GM12878 (cell line): ENCODE results near the gene TNFSF12. TPM values are rescaled to one million over a fixed set of nuclear protein-coding genes. Genes with fewer than 3 reads are reported as not detected.

Experiments used
- CEBPB ChIP-seq, 2 experiments: fragments of 150-350 bp in 1 of 2; IDR thresholded peaks; 2 replicates each; pipeline ENCODE4 v1.6.1; 2012 to 2014; ENCODE audit warnings: low read depth in 2 of 2, low read length in 2 of 2, borderline replicate concordance in 1 of 2, inconsistent platforms in 1 of 2
- CHD1 ChIP-seq: IDR thresholded peaks from 2 replicates; pipeline ENCODE4 v1.6.1; 2012; ENCODE audit warnings: low read depth, low read length, improper control_type of control experiment
- EED ChIP-seq: sonication (generic); IDR thresholded peaks from 2 replicates; pipeline ENCODE4 v1.6.1; 2016; ENCODE audit warnings: antibody characterized with exemption, low read depth
- EGR1 ChIP-seq, 2 experiments: IDR thresholded peaks; 1 replicate in 1 of 2; 2 replicates in 1 of 2; pipeline ENCODE4 v1.6.1; 2011 to 2012; ENCODE audit warnings: low read depth in 2 of 2, low read length in 2 of 2, borderline replicate concordance in 1 of 2, mild to moderate bottlenecking in 1 of 2, moderate library complexity in 1 of 2
- ESRRA ChIP-seq: IDR thresholded peaks from 2 replicates; pipeline ENCODE4 v1.6.1; 2012; ENCODE audit warnings: mild to moderate bottlenecking, low read length, improper control_type of control experiment
- GATAD2B ChIP-seq: fragments of 450-650 bp; conservative IDR thresholded peaks from 2 replicates; pipeline ENCODE4 v1.6.1; 2017; ENCODE audit warnings: low read depth, mild to moderate bottlenecking, moderate library complexity
- HCFC1 ChIP-seq: fragments of 150-350 bp; IDR thresholded peaks from 2 replicates; pipeline ENCODE4 v1.6.1; 2014; ENCODE audit warnings: low read length
- HDGF ChIP-seq: fragments of 450-650 bp; IDR thresholded peaks from 2 replicates; pipeline ENCODE4 v1.6.1; 2016; ENCODE audit warnings: antibody characterized with exemption
- IRF4 ChIP-seq: IDR thresholded peaks from 2 replicates; pipeline ENCODE4 v1.6.1; 2011; ENCODE audit warnings: low read depth, low read length
- KDM1A ChIP-seq: fragments of 200-600 bp; sonication (generic); IDR thresholded peaks from 2 replicates; pipeline ENCODE4 v1.6.1; 2016; ENCODE audit warnings: borderline replicate concordance
- MYC ChIP-seq: IDR thresholded peaks from 2 replicates; pipeline ENCODE4 v1.6.1; 2011; ENCODE audit warnings: mild to moderate bottlenecking, low read length, moderate library complexity, inconsistent platforms; ENCODE audit not compliant: insufficient read depth, insufficient replicate concordance, insufficient read length, severe bottlenecking
- POLR2A ChIP-seq: IDR thresholded peaks from 2 replicates; pipeline ENCODE4 v1.6.1; 2011; ENCODE audit warnings: low read depth, mild to moderate bottlenecking, low read length
- POU2F2 ChIP-seq: IDR thresholded peaks from 3 replicates; pipeline ENCODE4 v1.6.1; 2011; ENCODE audit warnings: low read depth, mild to moderate bottlenecking, low read length, borderline replicate concordance
- SIX5 ChIP-seq: IDR thresholded peaks from 2 replicates; pipeline ENCODE4 v1.6.1; 2011; ENCODE audit warnings: mild to moderate bottlenecking, low read depth, low read length, moderate library complexity; ENCODE audit not compliant: severe bottlenecking
- SMAD1 ChIP-seq: fragments of 450-650 bp; IDR thresholded peaks from 2 replicates; pipeline ENCODE4 v1.6.1; 2018; ENCODE audit warnings: mild to moderate bottlenecking, low read depth; ENCODE audit not compliant: partially characterized antibody
- SUPT20H ChIP-seq: IDR thresholded peaks from 2 replicates; pipeline ENCODE4 v1.6.1; 2011; ENCODE audit warnings: low read depth, mild to moderate bottlenecking, low read length, moderate library complexity, borderline replicate concordance; ENCODE audit not compliant: control insufficient read depth
- TARDBP ChIP-seq: IDR thresholded peaks from 2 replicates; pipeline ENCODE4 v1.6.1; 2016; ENCODE audit warnings: borderline replicate concordance
- TCF3 ChIP-seq: IDR thresholded peaks from 2 replicates; pipeline ENCODE4 v1.6.1; 2012; ENCODE audit warnings: low read depth, mild to moderate bottlenecking, low read length, borderline replicate concordance; ENCODE audit not compliant: insufficient read depth
- YBX1 ChIP-seq: fragments of 450-650 bp; IDR thresholded peaks from 2 replicates; pipeline ENCODE4 v1.6.1; 2016; ENCODE audit warnings: antibody characterized with exemption
- polyA plus RNA-seq, 11 experiments: library from polyadenylated mRNA; depleted of rRNA in 4 of 11; unstranded in 6 of 11; stranded (reverse) in 5 of 11; fragments of >200 nt; fragmentation: Nextera tagmentation in 4 of 11; fragmentation: Illumina TruSeq in 1 of 11; extraction: Ambion mirVana in 4 of 11; extraction: Trizol in 1 of 11; gene quantifications; 1 replicate in 1 of 11; 2 replicates in 10 of 11; pipeline versions ENCODE4 v1.2.1 to v1.2.3, GENCODE V29; 2011 to 2016; ENCODE audit warnings: inconsistent platforms in 2 of 11, missing spikeins in 2 of 11, low read depth in 1 of 11
- total RNA-seq, 4 experiments: library from RNA; depleted of rRNA in 3 of 4; stranded (reverse); fragments of >200 nt in 3 of 4; fragmentation: Illumina TruSeq in 1 of 4; extraction: Trizol in 1 of 4; gene quantifications; 2 replicates each; pipeline versions ENCODE4 v1.2.1 to v1.2.3, GENCODE V29; 2013 to 2021
- TF ChIP-seq, protein P1 (sequence below): fragments of 450-650 bp; IDR thresholded peaks from 2 replicates; pipeline ENCODE4 v1.6.1; 2017; ENCODE audit warnings: low read depth, mild to moderate bottlenecking, moderate library complexity
- TF ChIP-seq, protein P2 (sequence below): fragments of 450-650 bp; IDR thresholded peaks from 2 replicates; pipeline ENCODE4 v1.6.1; 2016; ENCODE audit warnings: mild to moderate bottlenecking, moderate library complexity, borderline replicate concordance
- TF ChIP-seq, protein P3 (sequence below): IDR thresholded peaks from 2 replicates; pipeline ENCODE4 v1.6.1; 2012; ENCODE audit warnings: low read depth, low read length, improper control_type of control experiment
- TF ChIP-seq, protein P4 (sequence below): fragments of 450-650 bp; IDR thresholded peaks from 2 replicates; pipeline ENCODE4 v1.6.1; 2016; ENCODE audit warnings: mild to moderate bottlenecking

TNFSF12 gene
- total and polyA plus RNA-seq, 10 of the 15 experiments (the other 5 are each of a cell fraction or from before 2014, with no cell fraction given), result 0.32 to 7.0 (median 2.6) TPM

DNA sequence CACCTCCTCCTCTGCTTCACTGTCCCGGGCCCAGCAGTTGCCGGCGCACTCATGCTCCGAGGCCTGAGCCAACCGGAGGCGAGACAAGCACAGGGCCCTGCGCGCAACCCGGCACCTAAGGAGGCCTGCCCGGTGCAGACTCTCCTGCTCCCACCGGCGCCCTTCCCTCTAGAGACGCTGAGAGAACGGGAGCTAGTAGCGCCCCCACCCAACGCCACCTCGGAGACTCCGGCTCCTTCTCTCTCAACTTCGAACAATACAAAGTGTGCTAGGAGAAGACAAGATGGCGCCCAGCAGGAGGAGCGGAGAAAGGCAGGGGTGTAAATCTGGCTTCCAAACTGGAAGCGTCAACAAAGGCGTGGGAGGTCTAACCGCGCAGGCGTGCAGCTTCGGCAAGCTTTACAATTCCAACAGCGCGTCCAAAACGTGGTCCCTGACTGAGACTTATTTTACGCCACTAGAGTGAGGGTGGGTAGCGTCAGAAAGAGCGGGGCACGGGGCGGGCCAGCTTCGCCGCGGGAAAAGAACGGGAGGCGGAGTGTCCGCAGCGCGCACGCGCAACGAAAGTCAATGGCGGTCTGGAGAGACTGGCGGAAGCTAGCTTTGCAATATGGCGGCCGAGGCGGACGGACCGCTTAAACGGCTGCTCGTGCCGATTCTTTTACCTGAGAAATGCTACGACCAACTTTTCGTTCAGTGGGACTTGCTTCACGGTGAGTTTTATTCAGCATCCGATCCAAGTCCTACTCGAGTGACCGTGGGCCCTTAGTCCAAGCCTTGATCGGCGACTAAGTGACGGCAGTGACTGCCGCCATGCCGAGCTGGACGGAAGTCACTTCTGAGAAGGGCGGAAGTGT, 34.6 kb downstream of the TNFSF12 start, which contains the start of gene MPDU1 (continued):
- TF ChIP-seq HDGF (0 out of 2 replicates have a peak, but pooled peaks have one; percentile 10), EED (peak; percentile 9; the same call in 1 of the 2 replicates), POU2F2 (peak; percentile 78; the same call in 2 of the 3 replicates), KDM1A (no peak), SMAD1 (peak; percentile 45), SUPT20H (no peak), POLR2A (peak; percentile 96), YBX1 (no peak), HCFC1 (peak; percentile 77), IRF4 (no peak; the same call in 1 of the 2 replicates), TARDBP (peak; percentile 66; the same call in 1 of the 2 replicates), ESRRA (no peak), TCF3 (no peak), SIX5 (peak; percentile 68), MYC (peak; percentile 43), EGR1 (IDR thresholded peaks at IDR 0.05; ENCODE audit: borderline replicate concordance in 1 of 2, low read depth in 2 of 2, low read length in 2 of 2) (peak; percentile 51 to 69; a peak in 2 of 3 replicates), CHD1 (0 out of 2 replicates have a peak, but pooled peaks have one; percentile 63), GATAD2B (peak; percentile 62; the same call in 1 of the 2 replicates), CEBPB (IDR thresholded peaks at IDR 0.05; ENCODE audit: borderline replicate concordance in 1 of 2, low read depth in 2 of 2, low read length in 2 of 2) (no peak)
- TF ChIP-seq, protein P1, sequence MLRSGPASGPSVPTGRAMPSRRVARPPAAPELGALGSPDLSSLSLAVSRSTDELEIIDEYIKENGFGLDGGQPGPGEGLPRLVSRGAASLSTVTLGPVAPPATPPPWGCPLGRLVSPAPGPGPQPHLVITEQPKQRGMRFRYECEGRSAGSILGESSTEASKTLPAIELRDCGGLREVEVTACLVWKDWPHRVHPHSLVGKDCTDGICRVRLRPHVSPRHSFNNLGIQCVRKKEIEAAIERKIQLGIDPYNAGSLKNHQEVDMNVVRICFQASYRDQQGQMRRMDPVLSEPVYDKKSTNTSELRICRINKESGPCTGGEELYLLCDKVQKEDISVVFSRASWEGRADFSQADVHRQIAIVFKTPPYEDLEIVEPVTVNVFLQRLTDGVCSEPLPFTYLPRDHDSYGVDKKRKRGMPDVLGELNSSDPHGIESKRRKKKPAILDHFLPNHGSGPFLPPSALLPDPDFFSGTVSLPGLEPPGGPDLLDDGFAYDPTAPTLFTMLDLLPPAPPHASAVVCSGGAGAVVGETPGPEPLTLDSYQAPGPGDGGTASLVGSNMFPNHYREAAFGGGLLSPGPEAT, result peak; percentile 95
- TF ChIP-seq, protein P2, sequence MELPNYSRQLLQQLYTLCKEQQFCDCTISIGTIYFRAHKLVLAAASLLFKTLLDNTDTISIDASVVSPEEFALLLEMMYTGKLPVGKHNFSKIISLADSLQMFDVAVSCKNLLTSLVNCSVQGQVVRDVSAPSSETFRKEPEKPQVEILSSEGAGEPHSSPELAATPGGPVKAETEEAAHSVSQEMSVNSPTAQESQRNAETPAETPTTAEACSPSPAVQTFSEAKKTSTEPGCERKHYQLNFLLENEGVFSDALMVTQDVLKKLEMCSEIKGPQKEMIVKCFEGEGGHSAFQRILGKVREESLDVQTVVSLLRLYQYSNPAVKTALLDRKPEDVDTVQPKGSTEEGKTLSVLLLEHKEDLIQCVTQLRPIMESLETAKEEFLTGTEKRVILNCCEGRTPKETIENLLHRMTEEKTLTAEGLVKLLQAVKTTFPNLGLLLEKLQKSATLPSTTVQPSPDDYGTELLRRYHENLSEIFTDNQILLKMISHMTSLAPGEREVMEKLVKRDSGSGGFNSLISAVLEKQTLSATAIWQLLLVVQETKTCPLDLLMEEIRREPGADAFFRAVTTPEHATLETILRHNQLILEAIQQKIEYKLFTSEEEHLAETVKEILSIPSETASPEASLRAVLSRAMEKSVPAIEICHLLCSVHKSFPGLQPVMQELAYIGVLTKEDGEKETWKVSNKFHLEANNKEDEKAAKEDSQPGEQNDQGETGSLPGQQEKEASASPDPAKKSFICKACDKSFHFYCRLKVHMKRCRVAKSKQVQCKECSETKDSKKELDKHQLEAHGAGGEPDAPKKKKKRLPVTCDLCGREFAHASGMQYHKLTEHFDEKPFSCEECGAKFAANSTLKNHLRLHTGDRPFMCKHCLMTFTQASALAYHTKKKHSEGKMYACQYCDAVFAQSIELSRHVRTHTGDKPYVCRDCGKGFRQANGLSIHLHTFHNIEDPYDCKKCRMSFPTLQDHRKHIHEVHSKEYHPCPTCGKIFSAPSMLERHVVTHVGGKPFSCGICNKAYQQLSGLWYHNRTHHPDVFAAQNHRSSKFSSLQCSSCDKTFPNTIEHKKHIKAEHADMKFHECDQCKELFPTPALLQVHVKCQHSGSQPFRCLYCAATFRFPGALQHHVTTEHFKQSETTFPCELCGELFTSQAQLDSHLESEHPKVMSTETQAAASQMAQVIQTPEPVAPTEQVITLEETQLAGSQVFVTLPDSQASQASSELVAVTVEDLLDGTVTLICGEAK, result peak; percentile 99
- TF ChIP-seq, protein P3, sequence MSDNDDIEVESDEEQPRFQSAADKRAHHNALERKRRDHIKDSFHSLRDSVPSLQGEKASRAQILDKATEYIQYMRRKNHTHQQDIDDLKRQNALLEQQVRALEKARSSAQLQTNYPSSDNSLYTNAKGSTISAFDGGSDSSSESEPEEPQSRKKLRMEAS, result peak; percentile 89
- TF ChIP-seq, protein P4, sequence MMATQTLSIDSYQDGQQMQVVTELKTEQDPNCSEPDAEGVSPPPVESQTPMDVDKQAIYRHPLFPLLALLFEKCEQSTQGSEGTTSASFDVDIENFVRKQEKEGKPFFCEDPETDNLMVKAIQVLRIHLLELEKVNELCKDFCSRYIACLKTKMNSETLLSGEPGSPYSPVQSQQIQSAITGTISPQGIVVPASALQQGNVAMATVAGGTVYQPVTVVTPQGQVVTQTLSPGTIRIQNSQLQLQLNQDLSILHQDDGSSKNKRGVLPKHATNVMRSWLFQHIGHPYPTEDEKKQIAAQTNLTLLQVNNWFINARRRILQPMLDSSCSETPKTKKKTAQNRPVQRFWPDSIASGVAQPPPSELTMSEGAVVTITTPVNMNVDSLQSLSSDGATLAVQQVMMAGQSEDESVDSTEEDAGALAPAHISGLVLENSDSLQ, result peak; percentile 50
